Small intestine (tissue), 7 donors: ENCODE measurements around the gene ZNF888. TPM values are rescaled to one million over a fixed set of nuclear protein-coding genes. Genes with fewer than 3 reads are reported as not detected.
"Not testable (repeated sequence)": the region's sequence is repeated elsewhere in the genome, so short reads cannot be mapped to it uniquely, and the experiment has no call there.

Experiments used
- DNase-seq, 2 donors: peaks; one replicate each; pipeline versions ENCODE4 v3.0.0 to v3.0.0-alpha.2; 2013
- FAIRE-seq: peaks from 2 replicates; lab custom pipeline; 2012; peaks lifted over from hg19 to GRCh38; lab: Jason Lieb, UNC
- H3K27ac ChIP-seq, 3 donors: one replicate each; pipeline ENCODE4 v1.5.1; 2013; ENCODE audit warnings: low read length in 2 of 3, mild to moderate bottlenecking in 2 of 3, control low read depth in 1 of 3, inconsistent platforms in 1 of 3, low read depth in 1 of 3, moderate library complexity in 1 of 3
- H3K27me3 ChIP-seq, 3 donors: one replicate each; pipeline ENCODE4 v1.6.1; 2013; ENCODE audit warnings: low read length in 3 of 3, inconsistent platforms in 1 of 3; ENCODE audit not compliant: control insufficient read depth in 3 of 3, insufficient read depth in 3 of 3
- H3K36me3 ChIP-seq, 3 donors: one replicate each; pipeline ENCODE4 v1.6.1; 2013; ENCODE audit warnings: low read length in 3 of 3, inconsistent platforms in 1 of 3, low read depth in 1 of 3, mild to moderate bottlenecking in 1 of 3, moderate library complexity in 1 of 3; ENCODE audit not compliant: control insufficient read depth in 3 of 3, insufficient read depth in 2 of 3
- H3K4me1 ChIP-seq, 3 donors: one replicate each; pipeline ENCODE4 v1.6.1; 2013; ENCODE audit warnings: low read length in 2 of 3, inconsistent platforms in 1 of 3, low read depth in 1 of 3, mild to moderate bottlenecking in 1 of 3, moderate library complexity in 1 of 3; ENCODE audit not compliant: control insufficient read depth in 3 of 3, insufficient read depth in 2 of 3
- H3K4me3 ChIP-seq, 3 donors: one replicate each; pipeline ENCODE4 v1.5.1; 2013; ENCODE audit warnings: low read length in 3 of 3, control low read depth in 1 of 3, inconsistent platforms in 1 of 3, low read depth in 1 of 3, mild to moderate bottlenecking in 1 of 3, moderate library complexity in 1 of 3
- H3K9me3 ChIP-seq, 2 donors: one replicate each; pipeline ENCODE4 v1.6.1; 2013; ENCODE audit warnings: low read depth in 1 of 2, low read length in 1 of 2; ENCODE audit not compliant: control insufficient read depth in 2 of 2, insufficient read depth in 1 of 2
- WGBS, 3 donors: extraction: QIAGEN DNeasy Blood & Tissue Kit; methylation state at CpG; one replicate each; pipeline ENCODE4 v1.1.7; 2013; 5-methylcytosine and 5-hydroxymethylcytosine counted together
- polyA plus RNA-seq, 4 donors: library from polyadenylated mRNA; stranded (reverse) in 3 of 4; unstranded in 1 of 4; fragments of 200-250 nt in 3 of 4; fragments of 120-200 nt in 1 of 4; gene quantifications; one replicate each; pipeline versions ENCODE4 v1.2.1 to v1.2.3, GENCODE V29; 2013
- donor health status: healthy with polysubstance abuse.
- donor health status: control.
- donor health status: control.
- donor health status: Bipolar disorder and iron deficiency.
- donor health status: healthy.

Gene ZNF888
- polyA plus RNA-seq, 4 donors: 1.9 to 10.9 (median 2.5) TPM

DNA sequence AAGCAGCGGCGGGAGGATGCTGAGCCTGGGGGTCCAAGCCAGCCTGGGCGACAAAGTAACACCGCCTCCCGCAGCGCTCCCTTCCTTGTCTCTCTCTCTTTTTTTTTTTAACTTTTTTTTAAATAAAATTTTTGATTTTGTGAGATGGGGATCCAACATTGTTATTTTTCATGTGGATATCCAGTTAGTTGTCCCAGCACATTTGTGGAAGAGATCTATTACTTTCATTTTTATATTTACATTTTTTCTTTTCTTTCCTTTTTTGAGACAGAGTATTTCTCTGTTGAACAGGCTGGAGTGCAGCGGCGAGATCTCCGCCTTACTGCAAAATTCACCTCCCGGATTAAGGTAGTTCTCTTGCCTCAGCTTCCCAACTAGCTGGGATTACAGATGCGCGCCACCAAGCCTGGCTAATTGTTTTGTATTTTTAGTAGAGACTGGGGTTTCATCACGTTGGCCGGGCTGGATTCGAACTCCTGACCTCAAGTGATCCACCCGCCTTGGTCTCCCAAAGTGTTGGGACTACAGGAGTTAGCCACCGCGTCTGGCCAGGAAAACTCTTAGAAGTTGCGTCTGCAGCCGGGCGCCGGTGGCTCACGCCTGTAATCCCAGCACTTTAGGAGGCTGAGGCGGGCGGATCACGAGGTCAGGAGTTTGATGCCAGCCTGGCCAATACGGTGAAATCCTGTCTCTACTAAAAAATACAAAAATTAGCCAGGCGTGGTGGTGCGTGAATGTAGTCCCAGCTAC lies 20.1 kb upstream of the ZNF888 start:
- WGBS, 3 donors: 65 to 74% (median 72%) methylated on average over 29 of the region's 29 CpGs

DNA sequence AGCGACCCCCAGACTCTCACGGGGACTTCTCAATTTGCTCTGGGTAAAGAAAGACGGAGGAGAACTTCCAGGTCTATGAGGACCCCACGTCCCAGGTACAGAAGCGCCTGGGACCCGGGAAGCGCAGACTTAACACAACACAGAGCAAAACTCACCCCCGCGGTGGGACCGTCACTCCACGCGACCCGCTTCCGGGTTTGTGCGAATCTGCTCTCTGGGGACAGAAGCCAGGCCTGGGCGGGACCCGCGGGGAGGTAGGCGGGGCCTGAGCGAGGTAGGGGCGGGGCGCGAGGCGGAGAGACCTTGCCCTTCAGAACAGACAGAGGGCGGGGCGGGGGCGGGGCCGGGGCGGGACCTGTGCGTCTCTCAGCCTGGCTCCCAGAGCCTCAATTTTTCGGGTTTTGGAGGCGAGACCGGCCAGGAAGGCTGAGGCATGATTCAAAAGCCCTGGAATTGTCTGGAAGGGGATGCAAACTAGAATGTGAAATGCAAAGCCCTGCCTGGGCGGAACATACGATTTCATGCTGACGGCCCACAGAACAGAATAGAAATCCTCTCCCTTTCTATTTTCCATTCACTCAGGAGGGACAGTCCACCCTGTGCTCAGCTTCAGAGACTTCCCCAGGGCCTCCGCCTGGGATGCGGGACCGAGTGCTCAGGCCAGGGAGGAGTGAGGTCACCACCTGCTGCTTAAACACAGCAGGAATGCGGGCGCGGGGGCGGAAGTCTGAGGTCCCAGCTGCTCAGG lies 19.3 kb upstream of the ZNF888 start:
- peaks cover 0 to 7% (median 3%) of the 10 kb centered on the region in 3 donors for H3K4me1 ChIP-seq
- H3K27me3 ChIP-seq: no peaks in the 10 kb centered on the region
- FAIRE-seq (no peak), DNase-seq (peak; percentile 92 to 94)
- peaks cover 0 to 3% (median 0%) of the 10 kb centered on the region in 3 donors for H3K36me3 ChIP-seq
- peak overlapping the region; percentile 59 to 97 (median 68) for H3K4me3 ChIP-seq
- WGBS, 3 donors: 1% methylated on average over 38 to 43 of the region's 43 CpGs
- H3K9me3 ChIP-seq: peaks cover 6 to 29% of the 10 kb centered on the region in 2 donors
- peak overlapping the region; percentile 34 to 94 (median 74) for H3K27ac ChIP-seq

More for the DNA sequence above, 20.1 kb upstream of the ZNF888 start:
- no peaks in the 10 kb centered on the region for H3K27me3 ChIP-seq
- H3K4me1 ChIP-seq: peaks cover 0 to 5% (median 3%) of the 10 kb centered on the region in 3 donors
- peaks cover 0 to 2% (median 0%) of the 10 kb centered on the region in 3 donors for H3K36me3 ChIP-seq
- peak overlapping the region; percentile 32 to 97 (median 68) for H3K4me3 ChIP-seq
- FAIRE-seq: no peak
- H3K9me3 ChIP-seq: peaks cover 6 to 37% of the 10 kb centered on the region in 2 donors
- peak overlapping the region in 2 of 3 donors; percentile 63 to 78 for H3K27ac ChIP-seq
- DNase-seq: no peak

- Histone ChIP-seq H3K36me3 (peaks cover 0 to 8% (median 0%) of the 10 kb centered on the region in 3 donors), H3K9me3 (peaks cover 6 to 23% of the 10 kb centered on the region in 2 donors), H3K27ac (peak overlapping the region; percentile 34 to 94 (median 74)), H3K4me3 (peak overlapping the region; percentile 59 to 97 (median 68)), H3K4me1 (peaks cover 0 to 13% (median 3%) of the 10 kb centered on the region in 3 donors), H3K27me3 (no peaks in the 10 kb centered on the region)
- FAIRE-seq (no peak), DNase-seq (peak; percentile 27 to 67)
- WGBS, 3 donors: 0 to 1% (median 0%) methylated on average over 26 of the region's 26 CpGs
Observed at GRCh38 chr19:52941941-52942385, 18.7 kb upstream of the ZNF888 start.

- Histone ChIP-seq H3K27ac (peak overlapping the region in 1 of 3 donors; percentile 94), H3K9me3 (peaks cover 5 to 19% of the 10 kb centered on the region in 2 donors), H3K4me1 (peaks cover 0 to 18% (median 3%) of the 10 kb centered on the region in 3 donors), H3K4me3 (peak overlapping the region; percentile 59 to 97 (median 68))
- DNase-seq, FAIRE-seq, H3K27me3 ChIP-seq, H3K36me3 ChIP-seq: not testable (repeated sequence)
- 47 to 66% (median 55%) methylated on average over 2 of the region's 2 CpGs for WGBS, 3 donors
Observed at GRCh38 chr19:52941523-52941922, 18.3 kb upstream of the ZNF888 start.

- H3K4me3 ChIP-seq, H3K27me3 ChIP-seq, H3K36me3 ChIP-seq, FAIRE-seq, DNase-seq, H3K27ac ChIP-seq: not testable (repeated sequence)
- 85 to 95% (median 93%) methylated on average over 5 of the region's 5 CpGs for WGBS, 3 donors
- Histone ChIP-seq H3K9me3 (peaks cover 5 to 13% of the 10 kb centered on the region in 2 donors), H3K4me1 (peaks cover 0 to 23% (median 0%) of the 10 kb centered on the region in 3 donors)
Observed at GRCh38 chr19:52940905-52941304, 17.7 kb upstream of the ZNF888 start.

- Histone ChIP-seq H3K27ac (peak overlapping the region in 1 of 3 donors; percentile 12), H3K4me1 (peaks cover 0 to 23% (median 0%) of the 10 kb centered on the region in 3 donors), H3K9me3 (peaks cover 6 to 8% of the 10 kb centered on the region in 2 donors), H3K4me3 (no peak overlapping the region), H3K27me3 (no peaks in the 10 kb centered on the region), H3K36me3 (peaks cover 0 to 15% (median 4%) of the 10 kb centered on the region in 3 donors)
- FAIRE-seq (no peak), DNase-seq (peak in 1 of 2 donors; percentile 70)
- 47 to 64% (median 59%) methylated on average over 5 of the region's 5 CpGs for WGBS, 3 donors
Observed at GRCh38 chr19:52938761-52939160, 15.5 kb upstream of the ZNF888 start.

- H3K4me1 ChIP-seq: peaks cover 0 to 18% (median 0%) of the 10 kb centered on the region in 3 donors
- H3K27me3 ChIP-seq: no peaks in the 10 kb centered on the region
- FAIRE-seq: no peak
- H3K36me3 ChIP-seq: peaks cover 0 to 15% (median 4%) of the 10 kb centered on the region in 3 donors
- WGBS, 3 donors: 76 to 89% (median 85%) methylated on average over 7 of the region's 7 CpGs
- H3K9me3 ChIP-seq: peaks cover 6 to 8% of the 10 kb centered on the region in 2 donors
- H3K4me3 ChIP-seq: no peak overlapping the region
- peak overlapping the region in 1 of 3 donors; percentile 88 for H3K27ac ChIP-seq
- peak in 1 of 2 donors; percentile 66 for DNase-seq
Observed at GRCh38 chr19:52936954-52937325, 13.7 kb upstream of the ZNF888 start.
